H9 (cell line): ENCODE results near the gene RASGRF1. TPM values are rescaled to one million over a fixed set of nuclear protein-coding genes. Genes with fewer than 3 reads are reported as not detected.

Experiments used
- DNase-seq: peaks from one replicate; pipeline ENCODE4 v3.0.0-alpha.2; 2017
- H2AFZ ChIP-seq: one replicate; pipeline ENCODE4 v1.6.1; 2013; ENCODE audit warnings: mild to moderate bottlenecking, low read length, control low read depth, moderate library complexity
- H2AK5ac ChIP-seq: 2 replicates; pipeline ENCODE4 v1.6.1; 2013; ENCODE audit warnings: low read length, control low read depth, mixed read lengths; ENCODE audit not compliant: insufficient read length
- H2BK120ac ChIP-seq: one replicate; pipeline ENCODE4 v1.6.1; 2013; ENCODE audit warnings: low read depth, mild to moderate bottlenecking, low read length, control low read depth, inconsistent platforms; ENCODE audit not compliant: poor library complexity, severe bottlenecking
- H2BK12ac ChIP-seq: 2 replicates; pipeline ENCODE4 v1.6.1; 2013; ENCODE audit warnings: low read length, control low read depth, mixed read lengths, low read depth; ENCODE audit not compliant: insufficient read length
- H2BK15ac ChIP-seq: 2 replicates; pipeline ENCODE4 v1.6.1; 2013; ENCODE audit warnings: low read depth, low read length, control low read depth
- H2BK20ac ChIP-seq: one replicate; pipeline ENCODE4 v1.6.1; 2013; ENCODE audit warnings: low read depth, mild to moderate bottlenecking, low read length, control low read depth, inconsistent platforms; ENCODE audit not compliant: poor library complexity, severe bottlenecking
- H2BK5ac ChIP-seq: 2 replicates; pipeline ENCODE4 v1.6.1; 2013; ENCODE audit warnings: low read length, control low read depth, mixed read lengths; ENCODE audit not compliant: insufficient read length
- H3K14ac ChIP-seq: 2 replicates; pipeline ENCODE4 v1.6.1; 2013; ENCODE audit warnings: low read length, control low read depth; ENCODE audit not compliant: insufficient read depth
- H3K18ac ChIP-seq: 2 replicates; pipeline ENCODE4 v1.6.1; 2013; ENCODE audit warnings: low read depth, mild to moderate bottlenecking, mixed read lengths, low read length, control low read depth; ENCODE audit not compliant: insufficient read length
- H3K23ac ChIP-seq: 2 replicates; pipeline ENCODE4 v1.6.1; 2013; ENCODE audit warnings: low read length, control low read depth, mixed read lengths, low read depth; ENCODE audit not compliant: insufficient read length
- H3K23me2 ChIP-seq: 2 replicates; pipeline ENCODE4 v1.6.1; 2013; ENCODE audit warnings: low read depth, mild to moderate bottlenecking, mixed read lengths, low read length, control low read depth; ENCODE audit not compliant: insufficient read length, poor library complexity, severe bottlenecking
- H3K27ac ChIP-seq: 2 replicates; pipeline ENCODE4 v1.5.1; 2013; ENCODE audit warnings: low read length, control low read depth, mixed read lengths, low read depth; ENCODE audit not compliant: insufficient read length
- H3K27me3 ChIP-seq: 2 replicates; pipeline ENCODE4 v1.6.1; 2013; ENCODE audit warnings: low read length, control low read depth, inconsistent platforms; ENCODE audit not compliant: insufficient read depth
- H3K4ac ChIP-seq: 2 replicates; pipeline ENCODE4 v1.6.1; 2013; ENCODE audit warnings: low read depth, mild to moderate bottlenecking, control low read depth, inconsistent platforms, low read length, moderate library complexity
- H3K4me1 ChIP-seq: 2 replicates; pipeline ENCODE4 v1.6.1; 2013; ENCODE audit warnings: low read length, control low read depth, inconsistent platforms; ENCODE audit not compliant: insufficient read depth
- H3K4me2 ChIP-seq: 2 replicates; pipeline ENCODE4 v1.6.1; 2013; ENCODE audit warnings: low read length, control low read depth, mixed read lengths; ENCODE audit not compliant: insufficient read length, insufficient read depth
- H3K56ac ChIP-seq: 2 replicates; pipeline ENCODE4 v1.6.1; 2013; ENCODE audit warnings: low read depth, mild to moderate bottlenecking, mixed read lengths, low read length, control low read depth; ENCODE audit not compliant: insufficient read length
- H3K79me1 ChIP-seq: 2 replicates; pipeline ENCODE4 v1.6.1; 2013; ENCODE audit warnings: low read depth, mild to moderate bottlenecking, moderate library complexity, low read length, control low read depth, inconsistent platforms; ENCODE audit not compliant: insufficient read depth, poor library complexity, severe bottlenecking
- H3K79me2 ChIP-seq: 2 replicates; pipeline ENCODE4 v1.6.1; 2013; ENCODE audit warnings: low read length, control low read depth, inconsistent platforms; ENCODE audit not compliant: insufficient read depth
- H3K9ac ChIP-seq: 2 replicates; pipeline ENCODE4 v1.6.1; 2013; ENCODE audit warnings: low read length, control low read depth, mixed read lengths; ENCODE audit not compliant: insufficient read length; ENCODE audit errors: extremely low read depth
- H3K9me3 ChIP-seq: one replicate; pipeline ENCODE4 v1.6.1; 2013; ENCODE audit warnings: low read depth, low read length, inconsistent platforms; ENCODE audit not compliant: control insufficient read depth
- H3T11ph ChIP-seq: one replicate; pipeline ENCODE4 v1.6.1; 2013; ENCODE audit warnings: mild to moderate bottlenecking, low read length, control low read depth, inconsistent platforms
- H4K20me1 ChIP-seq: one replicate; pipeline ENCODE4 v1.6.1; 2013; ENCODE audit not compliant: control insufficient read depth, insufficient read length, insufficient read depth
- H4K5ac ChIP-seq: 2 replicates; pipeline ENCODE4 v1.6.1; 2013; ENCODE audit warnings: low read depth, mild to moderate bottlenecking, mixed read lengths, low read length, control low read depth; ENCODE audit not compliant: insufficient read length
- H4K8ac ChIP-seq: replicated peaks from 2 replicates; pipeline ENCODE4 v1.6.1; 2013; ENCODE audit warnings: low read length, control low read depth, mixed read lengths, low read depth; ENCODE audit not compliant: insufficient read length
- H4K91ac ChIP-seq: 2 replicates; pipeline ENCODE4 v1.6.1; 2013; ENCODE audit warnings: low read depth, mild to moderate bottlenecking, moderate library complexity, mixed read lengths, low read length, control low read depth; ENCODE audit not compliant: insufficient read length
- H3K27ac Mint-ChIP-seq, 3 experiments: 2 replicates in 2 of 3; 3 replicates in 1 of 3; pipeline ENCODE4 v1.8.0; 2020 to 2021; ENCODE audit warnings: mixed read lengths in 3 of 3, mild to moderate bottlenecking in 1 of 3, moderate library complexity in 1 of 3
- H3K27me3 Mint-ChIP-seq: 2 replicates; pipeline ENCODE4 v1.8.0; 2021; ENCODE audit warnings: low read depth, mild to moderate bottlenecking, moderate library complexity, mixed read lengths
- H3K36me3 Mint-ChIP-seq, 3 experiments: 2 replicates in 2 of 3; 3 replicates in 1 of 3; pipeline ENCODE4 v1.8.0; 2020 to 2021; ENCODE audit warnings: low read depth in 3 of 3, mixed read lengths in 3 of 3; ENCODE audit not compliant: insufficient read depth in 1 of 3
- H3K4me1 Mint-ChIP-seq, 2 experiments: 2 replicates each; pipeline ENCODE4 v1.8.0; 2020; ENCODE audit warnings: mixed read lengths in 2 of 2
- H3K4me3 Mint-ChIP-seq, 2 experiments: 2 replicates in 1 of 2; 3 replicates in 1 of 2; pipeline ENCODE4 v1.8.0; 2020 to 2021; ENCODE audit warnings: mild to moderate bottlenecking in 2 of 2, mixed read lengths in 2 of 2, moderate library complexity in 1 of 2
- H3K9me3 Mint-ChIP-seq, 2 experiments: 2 replicates in 1 of 2; 3 replicates in 1 of 2; pipeline ENCODE4 v1.8.0; 2020; ENCODE audit warnings: mild to moderate bottlenecking in 2 of 2, mixed read lengths in 2 of 2, moderate library complexity in 1 of 2
- WGBS: extraction: QIAGEN DNeasy Blood & Tissue Kit; methylation state at CpG from one replicate; pipeline ENCODE4 v1.1.7; 2013; ENCODE audit warnings: missing lambda C conversion rate, low lambda C conversion rate, mixed read lengths; ENCODE audit not compliant: insufficient read length; ENCODE audit errors: extremely low coverage; 5-methylcytosine and 5-hydroxymethylcytosine counted together
- total RNA-seq: library from RNA; stranded (reverse); gene quantifications from 2 replicates; pipeline ENCODE4 v1.2.1, GENCODE V29; 2021
- TF ChIP-seq, protein P1 (sequence below): fragments of 200-600 bp; sonication (generic); conservative IDR thresholded peaks from 3 replicates; pipeline ENCODE4 v1.8.0; 2021; ENCODE audit warnings: antibody characterized with exemption, mild to moderate bottlenecking

Gene RASGRF1
- total RNA-seq, 1 experiment from 2014 or later = 0.48 TPM

DNA sequence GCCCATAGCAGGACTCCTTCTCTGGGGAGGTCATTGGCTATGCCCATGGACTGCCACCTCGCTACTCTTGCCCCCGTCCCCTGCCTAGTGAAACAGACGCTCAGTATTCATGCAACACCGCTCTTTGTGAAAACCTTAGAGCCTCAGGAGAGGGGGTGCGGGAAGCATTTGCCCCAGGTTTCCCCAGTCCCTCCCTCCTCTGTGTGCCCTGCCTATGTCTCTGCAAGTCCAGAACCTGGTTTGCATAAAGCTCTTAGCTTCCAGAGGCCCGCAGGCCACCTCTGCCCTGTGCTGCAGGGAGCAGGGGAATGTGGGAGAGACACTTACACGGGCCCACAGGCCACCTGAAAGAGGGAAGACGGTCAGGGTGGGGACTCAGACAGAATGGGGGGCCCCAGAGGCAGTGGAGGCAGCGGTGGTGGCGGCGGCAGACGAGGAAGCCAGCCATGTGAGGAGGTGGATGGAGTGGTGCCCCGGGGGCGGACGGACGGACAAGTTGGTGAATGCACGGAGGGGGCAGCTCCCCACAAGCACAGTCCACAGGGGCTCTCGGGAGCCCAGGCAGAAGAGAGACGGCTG lies 111.9 kb downstream of the RASGRF1 start:
- Histone ChIP-seq H3K27me3 (no peaks in the 10 kb centered on the region), H3K23ac (no peak overlapping the region), H4K20me1 (no peaks in the 10 kb centered on the region), H3K23me2 (no peaks in the 10 kb centered on the region), H3K4me2 (no peak overlapping the region), H3K9me3 (no peaks in the 10 kb centered on the region), H3T11ph (no peak overlapping the region), H2BK5ac (no peak overlapping the region), H4K8ac (no peak overlapping the region), H3K79me2 (no peaks in the 10 kb centered on the region), H3K4me1 (no peaks in the 10 kb centered on the region), H3K18ac (peak overlapping the region; percentile 80), H2BK12ac (no peak overlapping the region), H2BK120ac (no peak overlapping the region), H4K91ac (peak overlapping the region; percentile 10), H2AFZ (no peak overlapping the region), H3K79me1 (no peaks in the 10 kb centered on the region), H3K56ac (no peak overlapping the region), H3K4ac (no peak overlapping the region), H2BK20ac (no peak overlapping the region), H2BK15ac (no peak overlapping the region), H3K9ac (no peak overlapping the region), H3K27ac (no peak overlapping the region), H3K14ac (peak overlapping the region; percentile 80), H2AK5ac (no peak overlapping the region), H4K5ac (no peak overlapping the region)
- H3K36me3 Mint-ChIP-seq = no peaks in the 10 kb centered on the region; a peak in 1 of 7 replicates
- no CpG with 5 or more reads among the region's 19 CpGs for WGBS
- H3K27ac Mint-ChIP-seq = no peak overlapping the region
- H3K4me3 Mint-ChIP-seq = no peak overlapping the region
- H3K27me3 Mint-ChIP-seq = peaks cover 30% of the 10 kb centered on the region
- TF ChIP-seq, protein P1, sequence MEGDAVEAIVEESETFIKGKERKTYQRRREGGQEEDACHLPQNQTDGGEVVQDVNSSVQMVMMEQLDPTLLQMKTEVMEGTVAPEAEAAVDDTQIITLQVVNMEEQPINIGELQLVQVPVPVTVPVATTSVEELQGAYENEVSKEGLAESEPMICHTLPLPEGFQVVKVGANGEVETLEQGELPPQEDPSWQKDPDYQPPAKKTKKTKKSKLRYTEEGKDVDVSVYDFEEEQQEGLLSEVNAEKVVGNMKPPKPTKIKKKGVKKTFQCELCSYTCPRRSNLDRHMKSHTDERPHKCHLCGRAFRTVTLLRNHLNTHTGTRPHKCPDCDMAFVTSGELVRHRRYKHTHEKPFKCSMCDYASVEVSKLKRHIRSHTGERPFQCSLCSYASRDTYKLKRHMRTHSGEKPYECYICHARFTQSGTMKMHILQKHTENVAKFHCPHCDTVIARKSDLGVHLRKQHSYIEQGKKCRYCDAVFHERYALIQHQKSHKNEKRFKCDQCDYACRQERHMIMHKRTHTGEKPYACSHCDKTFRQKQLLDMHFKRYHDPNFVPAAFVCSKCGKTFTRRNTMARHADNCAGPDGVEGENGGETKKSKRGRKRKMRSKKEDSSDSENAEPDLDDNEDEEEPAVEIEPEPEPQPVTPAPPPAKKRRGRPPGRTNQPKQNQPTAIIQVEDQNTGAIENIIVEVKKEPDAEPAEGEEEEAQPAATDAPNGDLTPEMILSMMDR = no peak
- H3K4me1 Mint-ChIP-seq = peaks cover 0 to 20% of the 10 kb centered on the region in 2 experiments; a peak in 3 of 4 replicates
- no peak for DNase-seq
- no peaks in the 10 kb centered on the region for H3K9me3 Mint-ChIP-seq
